HL-60 (cell line): Measurements from ENCODE around the gene MEPE.

Experiments used
- DNase-seq, 2 experiments: peaks; one replicate each; pipeline ENCODE4 v3.0.0-alpha.2; 2010 to 2020; ENCODE audit warnings: low read depth in 1 of 2, low spot score in 1 of 2
- H3K27ac ChIP-seq: fragments of 250-450 bp; sonication (Bioruptor Pico); replicated peaks from 2 replicates; pipeline ENCODE4 v1.5.1; 2020; ENCODE audit warnings: mild to moderate bottlenecking, moderate library complexity
- H3K27me3 ChIP-seq: fragments of 250-450 bp; sonication (Bioruptor Pico); 2 replicates; pipeline ENCODE4 v1.5.1; 2021; ENCODE audit warnings: mild to moderate bottlenecking, moderate library complexity; ENCODE audit not compliant: insufficient read depth, poor library complexity, severe bottlenecking
- H3K4me3 ChIP-seq: replicated peaks from 2 replicates; pipeline ENCODE4 v1.5.1; 2011; ENCODE audit warnings: mild to moderate bottlenecking, control low read depth, low read length; ENCODE audit not compliant: insufficient read depth
- GABPA ChIP-seq: IDR thresholded peaks from 2 replicates; pipeline ENCODE4 v1.6.1; 2012; ENCODE audit warnings: low read depth
- POLR2AphosphoS5 ChIP-seq: IDR thresholded peaks from 2 replicates; pipeline ENCODE4 v1.6.1; 2012; ENCODE audit warnings: low read depth
- SPI1 ChIP-seq: IDR thresholded peaks from 2 replicates; pipeline ENCODE4 v1.6.1; 2012; ENCODE audit warnings: low read depth, mild to moderate bottlenecking, borderline replicate concordance
- TF ChIP-seq, protein P1 (sequence below): IDR thresholded peaks from 2 replicates; pipeline ENCODE4 v1.6.1; 2012; ENCODE audit warnings: low read depth; ENCODE audit not compliant: insufficient replicate concordance
- TF ChIP-seq, protein P2 (sequence below): IDR thresholded peaks from one replicate; pipeline ENCODE4 v1.5.1; 2011; ENCODE audit warnings: low read length, control low read depth, inconsistent platforms; ENCODE audit not compliant: insufficient read depth

Gene MEPE

DNA sequence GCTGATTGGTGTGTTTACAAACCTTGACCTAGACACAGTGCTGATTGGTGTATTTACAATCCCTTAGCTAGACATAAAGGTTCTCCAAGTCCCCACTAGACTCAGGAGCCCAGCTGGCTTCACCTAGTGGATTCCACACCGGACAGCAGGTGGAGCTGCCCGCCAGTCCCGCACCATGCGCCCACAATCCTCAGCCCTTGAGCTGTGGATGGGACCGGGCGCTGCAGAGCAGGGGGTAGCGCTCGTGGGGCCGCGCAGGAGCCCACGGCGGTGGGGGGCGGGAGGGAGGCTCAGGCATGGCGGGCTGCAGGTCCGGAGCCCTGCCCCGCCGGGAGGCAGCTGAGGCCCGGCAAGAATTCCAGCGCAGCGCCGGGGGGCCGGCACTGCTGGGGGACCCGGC is 30.7 kb downstream of the MEPE start:
- no peak for DNase-seq
- Histone ChIP-seq H3K27ac (no peak overlapping the region), H3K27me3 (no peaks in the 10 kb centered on the region), H3K4me3 (no peak overlapping the region)
- TF ChIP-seq POLR2AphosphoS5: no peak
- TF ChIP-seq SPI1: no peak
- TF ChIP-seq, protein P1, sequence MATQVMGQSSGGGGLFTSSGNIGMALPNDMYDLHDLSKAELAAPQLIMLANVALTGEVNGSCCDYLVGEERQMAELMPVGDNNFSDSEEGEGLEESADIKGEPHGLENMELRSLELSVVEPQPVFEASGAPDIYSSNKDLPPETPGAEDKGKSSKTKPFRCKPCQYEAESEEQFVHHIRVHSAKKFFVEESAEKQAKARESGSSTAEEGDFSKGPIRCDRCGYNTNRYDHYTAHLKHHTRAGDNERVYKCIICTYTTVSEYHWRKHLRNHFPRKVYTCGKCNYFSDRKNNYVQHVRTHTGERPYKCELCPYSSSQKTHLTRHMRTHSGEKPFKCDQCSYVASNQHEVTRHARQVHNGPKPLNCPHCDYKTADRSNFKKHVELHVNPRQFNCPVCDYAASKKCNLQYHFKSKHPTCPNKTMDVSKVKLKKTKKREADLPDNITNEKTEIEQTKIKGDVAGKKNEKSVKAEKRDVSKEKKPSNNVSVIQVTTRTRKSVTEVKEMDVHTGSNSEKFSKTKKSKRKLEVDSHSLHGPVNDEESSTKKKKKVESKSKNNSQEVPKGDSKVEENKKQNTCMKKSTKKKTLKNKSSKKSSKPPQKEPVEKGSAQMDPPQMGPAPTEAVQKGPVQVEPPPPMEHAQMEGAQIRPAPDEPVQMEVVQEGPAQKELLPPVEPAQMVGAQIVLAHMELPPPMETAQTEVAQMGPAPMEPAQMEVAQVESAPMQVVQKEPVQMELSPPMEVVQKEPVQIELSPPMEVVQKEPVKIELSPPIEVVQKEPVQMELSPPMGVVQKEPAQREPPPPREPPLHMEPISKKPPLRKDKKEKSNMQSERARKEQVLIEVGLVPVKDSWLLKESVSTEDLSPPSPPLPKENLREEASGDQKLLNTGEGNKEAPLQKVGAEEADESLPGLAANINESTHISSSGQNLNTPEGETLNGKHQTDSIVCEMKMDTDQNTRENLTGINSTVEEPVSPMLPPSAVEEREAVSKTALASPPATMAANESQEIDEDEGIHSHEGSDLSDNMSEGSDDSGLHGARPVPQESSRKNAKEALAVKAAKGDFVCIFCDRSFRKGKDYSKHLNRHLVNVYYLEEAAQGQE: no peak
- TF ChIP-seq GABPA: no peak
- TF ChIP-seq, protein P2, sequence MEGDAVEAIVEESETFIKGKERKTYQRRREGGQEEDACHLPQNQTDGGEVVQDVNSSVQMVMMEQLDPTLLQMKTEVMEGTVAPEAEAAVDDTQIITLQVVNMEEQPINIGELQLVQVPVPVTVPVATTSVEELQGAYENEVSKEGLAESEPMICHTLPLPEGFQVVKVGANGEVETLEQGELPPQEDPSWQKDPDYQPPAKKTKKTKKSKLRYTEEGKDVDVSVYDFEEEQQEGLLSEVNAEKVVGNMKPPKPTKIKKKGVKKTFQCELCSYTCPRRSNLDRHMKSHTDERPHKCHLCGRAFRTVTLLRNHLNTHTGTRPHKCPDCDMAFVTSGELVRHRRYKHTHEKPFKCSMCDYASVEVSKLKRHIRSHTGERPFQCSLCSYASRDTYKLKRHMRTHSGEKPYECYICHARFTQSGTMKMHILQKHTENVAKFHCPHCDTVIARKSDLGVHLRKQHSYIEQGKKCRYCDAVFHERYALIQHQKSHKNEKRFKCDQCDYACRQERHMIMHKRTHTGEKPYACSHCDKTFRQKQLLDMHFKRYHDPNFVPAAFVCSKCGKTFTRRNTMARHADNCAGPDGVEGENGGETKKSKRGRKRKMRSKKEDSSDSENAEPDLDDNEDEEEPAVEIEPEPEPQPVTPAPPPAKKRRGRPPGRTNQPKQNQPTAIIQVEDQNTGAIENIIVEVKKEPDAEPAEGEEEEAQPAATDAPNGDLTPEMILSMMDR: no peak

DNA sequence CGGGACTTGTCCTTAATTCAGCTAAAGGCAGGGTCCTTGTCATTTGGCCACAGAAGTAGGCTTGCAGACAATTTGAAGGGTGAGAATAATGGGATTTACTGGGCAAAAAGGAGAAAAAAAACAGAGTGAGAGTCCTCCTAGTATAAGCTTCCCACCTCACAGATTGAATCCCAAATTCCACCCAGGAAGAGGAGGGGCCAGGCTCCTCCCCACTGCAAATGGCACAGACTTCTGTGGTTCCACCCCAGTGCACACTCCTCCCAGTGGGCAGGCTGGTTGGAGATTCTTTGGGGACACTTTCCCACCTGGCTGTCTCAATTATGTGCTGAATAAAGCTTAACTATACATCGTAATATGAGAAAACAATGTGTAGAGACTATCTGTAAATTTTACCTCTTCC is 31.6 kb downstream of the MEPE start:
- Histone ChIP-seq H3K4me3 (no peak overlapping the region), H3K27me3 (no peaks in the 10 kb centered on the region), H3K27ac (no peak overlapping the region)
- no peak for TF ChIP-seq GABPA
- no peak for TF ChIP-seq SPI1
- TF ChIP-seq POLR2AphosphoS5: no peak
- TF ChIP-seq, protein P1: no peak
- TF ChIP-seq, protein P2: no peak
- DNase-seq: no peak

DNA sequence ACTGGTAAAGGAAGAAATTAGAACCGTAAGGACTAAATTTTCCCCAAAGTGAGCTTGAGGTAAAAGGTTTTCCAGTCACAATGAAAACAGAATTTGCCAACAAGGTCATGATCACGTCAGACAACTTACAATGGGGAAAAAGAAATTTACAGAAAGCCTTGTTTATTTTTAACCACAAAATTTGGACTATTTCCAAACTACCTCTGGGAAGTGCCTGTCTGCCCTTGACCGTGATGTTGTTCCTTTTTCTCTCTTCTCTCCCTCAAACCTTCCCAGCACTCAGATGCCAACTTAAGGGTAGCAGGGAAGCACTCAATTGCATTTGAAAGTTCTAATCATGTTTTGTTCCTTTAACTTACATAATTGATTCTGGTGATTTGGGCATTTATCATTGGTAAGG is 32.5 kb downstream of the MEPE start:
- no peak overlapping the region for H3K4me3 ChIP-seq
- no peak overlapping the region for H3K27ac ChIP-seq
- no peaks in the 10 kb centered on the region for H3K27me3 ChIP-seq
- no peak for DNase-seq
- TF ChIP-seq, protein P2: no peak
- TF ChIP-seq SPI1 (no peak), GABPA (no peak), POLR2AphosphoS5 (no peak)
- TF ChIP-seq, protein P1: no peak
